GM18505 (cell line): ENCODE measurements around the gene IFT122.
A peak's percentile ranks its signal among the peaks of the same experiment; 100 is the strongest.
"Not testable (repeated sequence)": the region's sequence is repeated elsewhere in the genome, so short reads cannot be mapped to it uniquely, and the experiment has no call there.

Source experiments
- ATAC-seq: cut with Tn5 transposase; IDR thresholded peaks from one replicate; pipeline ENCODE4 v1.9.1; 2021; ENCODE audit not compliant: unreplicated experiment
- POLR2A ChIP-seq: IDR thresholded peaks from 4 replicates; pipeline ENCODE4 v1.6.1; 2011; ENCODE audit warnings: borderline replicate concordance; ENCODE audit not compliant: insufficient read depth, insufficient read length; ENCODE audit errors: extremely low read depth

IFT122 gene, protein sequence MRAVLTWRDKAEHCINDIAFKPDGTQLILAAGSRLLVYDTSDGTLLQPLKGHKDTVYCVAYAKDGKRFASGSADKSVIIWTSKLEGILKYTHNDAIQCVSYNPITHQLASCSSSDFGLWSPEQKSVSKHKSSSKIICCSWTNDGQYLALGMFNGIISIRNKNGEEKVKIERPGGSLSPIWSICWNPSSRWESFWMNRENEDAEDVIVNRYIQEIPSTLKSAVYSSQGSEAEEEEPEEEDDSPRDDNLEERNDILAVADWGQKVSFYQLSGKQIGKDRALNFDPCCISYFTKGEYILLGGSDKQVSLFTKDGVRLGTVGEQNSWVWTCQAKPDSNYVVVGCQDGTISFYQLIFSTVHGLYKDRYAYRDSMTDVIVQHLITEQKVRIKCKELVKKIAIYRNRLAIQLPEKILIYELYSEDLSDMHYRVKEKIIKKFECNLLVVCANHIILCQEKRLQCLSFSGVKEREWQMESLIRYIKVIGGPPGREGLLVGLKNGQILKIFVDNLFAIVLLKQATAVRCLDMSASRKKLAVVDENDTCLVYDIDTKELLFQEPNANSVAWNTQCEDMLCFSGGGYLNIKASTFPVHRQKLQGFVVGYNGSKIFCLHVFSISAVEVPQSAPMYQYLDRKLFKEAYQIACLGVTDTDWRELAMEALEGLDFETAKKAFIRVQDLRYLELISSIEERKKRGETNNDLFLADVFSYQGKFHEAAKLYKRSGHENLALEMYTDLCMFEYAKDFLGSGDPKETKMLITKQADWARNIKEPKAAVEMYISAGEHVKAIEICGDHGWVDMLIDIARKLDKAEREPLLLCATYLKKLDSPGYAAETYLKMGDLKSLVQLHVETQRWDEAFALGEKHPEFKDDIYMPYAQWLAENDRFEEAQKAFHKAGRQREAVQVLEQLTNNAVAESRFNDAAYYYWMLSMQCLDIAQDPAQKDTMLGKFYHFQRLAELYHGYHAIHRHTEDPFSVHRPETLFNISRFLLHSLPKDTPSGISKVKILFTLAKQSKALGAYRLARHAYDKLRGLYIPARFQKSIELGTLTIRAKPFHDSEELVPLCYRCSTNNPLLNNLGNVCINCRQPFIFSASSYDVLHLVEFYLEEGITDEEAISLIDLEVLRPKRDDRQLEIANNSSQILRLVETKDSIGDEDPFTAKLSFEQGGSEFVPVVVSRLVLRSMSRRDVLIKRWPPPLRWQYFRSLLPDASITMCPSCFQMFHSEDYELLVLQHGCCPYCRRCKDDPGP

DNA sequence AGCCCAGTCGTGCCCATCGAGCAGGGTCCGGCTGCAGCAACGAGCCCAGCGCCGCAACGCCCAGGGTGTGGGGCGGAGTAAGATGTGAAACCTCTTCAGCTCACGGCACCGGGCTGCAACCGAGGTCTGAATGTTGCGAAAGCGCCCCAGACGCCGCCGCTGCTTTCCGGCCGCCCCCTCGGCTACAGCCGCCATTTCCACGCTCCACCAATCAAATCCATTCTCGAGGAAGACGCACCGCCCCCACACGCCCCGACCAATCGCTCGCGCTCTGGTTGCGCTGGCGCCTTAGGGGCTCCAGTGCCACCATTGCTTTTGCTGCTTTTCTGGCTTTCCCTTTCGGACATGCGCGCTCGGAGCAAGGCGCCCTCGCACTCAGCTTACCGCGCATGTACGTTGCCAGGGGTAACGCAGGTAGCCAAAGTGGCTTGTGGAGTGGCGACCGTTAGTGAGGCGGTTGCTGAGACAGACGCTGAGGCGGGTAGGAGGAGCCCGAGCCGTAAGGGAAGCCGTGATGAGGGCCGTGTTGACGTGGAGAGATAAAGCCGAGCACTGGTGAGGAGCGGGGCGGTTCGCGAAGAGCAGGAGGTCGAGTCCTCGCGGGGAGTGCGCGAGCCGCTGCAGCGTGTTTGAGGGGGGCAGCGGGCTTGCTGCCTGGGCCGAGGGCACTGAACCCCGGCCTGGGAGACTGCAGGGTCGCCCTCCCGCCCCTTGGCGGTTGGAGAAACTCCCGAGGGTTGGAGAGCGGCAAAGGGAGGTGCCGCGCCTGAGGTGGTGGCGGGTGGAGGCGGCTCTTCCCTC, at the start of gene IFT122, which contains the start of gene MBD4:
TSS of gene IFT122 (plus strand) at position 408 of the 801 bp plus-strand sequence. CDS start at position 515, 107 bp downstream.
TSS of gene MBD4 (minus strand) at position 132 of the 801 bp plus-strand sequence. CDS start at position 17, 115 bp downstream.
- peak; percentile 82 for ATAC-seq
- peak; percentile 89 for TF ChIP-seq POLR2A

DNA sequence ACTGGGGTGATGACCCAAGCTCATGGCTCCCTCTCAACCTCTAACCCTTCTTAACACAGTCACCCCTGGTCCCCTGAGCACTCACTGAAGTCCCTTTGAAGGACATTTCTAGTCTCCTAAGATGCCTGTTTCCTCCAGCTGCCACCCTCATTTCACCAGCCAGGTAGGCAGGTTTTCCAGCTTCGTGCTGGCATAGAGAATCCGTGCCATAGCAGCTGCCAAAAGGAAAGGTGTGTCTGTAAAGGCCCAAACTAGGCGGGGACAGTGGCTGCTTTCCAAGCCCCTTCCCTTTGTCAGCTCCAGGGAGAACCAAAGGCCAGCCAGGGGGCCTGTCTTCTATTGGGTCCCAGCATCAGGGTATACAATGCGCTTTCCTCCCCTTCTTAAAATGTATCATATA, 48.4 kb upstream of the IFT122 start:
- not testable (repeated sequence) for ATAC-seq

DNA sequence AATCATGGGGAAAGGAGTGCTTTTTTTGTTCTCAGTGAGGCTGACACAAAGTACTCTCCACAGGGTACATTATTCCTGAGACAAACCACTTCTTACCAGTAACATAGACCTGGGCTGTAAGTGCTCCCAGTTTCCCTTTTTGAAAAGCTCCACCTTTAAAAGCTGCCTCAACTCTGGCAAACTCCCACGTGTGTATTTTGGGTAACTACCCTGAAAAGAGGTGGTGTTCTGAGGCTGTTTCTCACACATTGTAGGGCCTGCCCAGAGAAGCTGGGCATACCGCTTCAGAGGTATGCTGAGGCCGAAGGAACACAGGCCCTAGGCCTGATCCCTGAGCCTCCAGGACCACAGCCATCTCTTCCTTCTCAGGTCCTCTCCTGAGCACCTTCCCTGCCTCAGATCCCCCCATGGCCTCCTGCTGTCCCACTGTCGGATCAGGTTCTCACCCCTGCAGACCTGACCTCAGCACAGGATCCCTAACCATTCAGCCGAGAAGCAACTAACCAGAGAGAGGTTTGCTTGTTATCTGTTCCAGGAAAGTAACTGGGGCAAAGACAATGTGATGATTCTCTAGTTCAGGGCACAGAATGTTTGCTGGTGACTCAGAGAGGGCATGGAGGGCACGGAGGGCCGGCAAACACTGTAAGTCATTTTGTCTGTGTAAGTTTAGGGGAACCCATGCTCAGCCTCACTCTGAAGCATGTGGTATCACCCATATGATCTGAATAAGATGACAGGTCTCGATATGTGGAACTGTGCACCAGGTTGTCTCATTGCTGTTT, 47.7 kb upstream of the IFT122 start:
- ATAC-seq = not testable (repeated sequence)

DNA sequence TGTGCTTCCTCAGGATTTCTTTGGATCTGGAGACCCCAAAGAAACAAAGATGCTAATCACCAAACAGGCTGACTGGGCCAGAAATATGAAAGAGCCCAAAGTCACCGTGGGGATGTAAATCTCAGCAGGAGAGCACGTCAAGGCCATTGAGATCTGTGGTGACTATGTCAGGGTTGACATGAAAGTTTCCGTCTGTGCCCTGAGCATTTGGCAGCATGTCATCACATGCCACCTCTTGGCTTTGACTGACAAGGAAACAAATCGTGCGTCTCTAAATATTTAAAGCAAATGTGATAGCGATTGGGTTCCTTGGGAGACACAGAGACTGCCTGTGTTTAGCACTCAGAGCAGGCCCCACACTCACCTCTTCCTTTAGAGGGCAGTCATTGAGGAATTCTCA, 46.8 kb upstream of the IFT122 start:
- TF ChIP-seq POLR2A = no peak
- ATAC-seq = no peak

DNA sequence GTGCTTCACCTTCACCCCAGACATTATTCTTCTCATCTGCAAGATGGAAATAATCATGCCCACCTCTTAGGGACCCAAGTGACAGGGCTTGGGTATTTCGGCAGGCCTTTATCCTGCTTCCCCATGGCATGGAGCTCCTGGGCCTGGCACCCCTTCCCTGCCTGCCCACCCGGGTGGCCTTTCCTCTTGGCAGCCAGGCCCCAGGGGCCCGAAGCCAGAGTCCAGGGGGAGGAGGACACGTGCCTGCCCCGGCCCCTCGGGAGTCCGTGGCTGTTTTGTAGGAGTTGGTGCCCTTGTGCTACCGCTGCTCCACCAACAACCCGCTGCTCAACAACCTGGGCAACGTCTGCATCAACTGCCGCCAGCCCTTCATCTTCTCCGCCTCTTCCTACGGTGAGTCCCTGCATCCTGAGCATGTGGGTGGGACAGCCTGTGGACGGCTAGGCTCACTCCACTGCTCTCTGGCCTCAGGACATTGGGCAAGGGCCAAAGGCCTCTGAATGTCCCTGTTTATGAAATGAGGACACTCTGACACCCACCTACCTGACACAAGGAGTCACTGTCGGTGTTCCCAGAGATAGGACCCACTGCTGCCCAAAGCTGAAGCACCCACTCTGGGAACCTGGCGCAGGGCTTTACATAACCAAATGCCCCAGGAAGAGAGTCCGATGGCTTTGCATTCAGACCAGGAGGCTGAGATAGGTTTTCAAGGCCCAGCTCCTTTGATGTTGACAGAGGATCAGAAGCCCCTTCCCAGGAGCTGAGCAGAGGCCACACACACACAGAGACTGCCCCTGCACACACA, 46.1 kb upstream of the IFT122 start:
- not testable (repeated sequence) for ATAC-seq

DNA sequence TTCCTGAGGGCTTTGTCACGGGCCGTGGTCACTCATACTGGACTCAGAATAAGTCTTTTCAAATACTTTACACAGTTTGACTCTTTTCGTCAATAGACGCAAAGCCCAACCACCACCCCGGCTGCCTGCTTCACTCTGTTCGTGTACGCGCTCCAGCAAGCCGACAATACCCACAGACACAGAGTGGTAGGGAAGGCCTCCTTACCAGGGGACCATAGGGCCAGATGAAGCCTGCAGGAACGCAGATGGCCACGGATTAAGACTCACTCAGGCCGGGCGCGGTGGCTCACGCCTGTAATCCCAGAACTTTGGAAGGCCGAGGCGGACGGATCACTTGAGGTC, 41.2 kb upstream of the IFT122 start:
- no peak for TF ChIP-seq POLR2A
- ATAC-seq = no peak

DNA sequence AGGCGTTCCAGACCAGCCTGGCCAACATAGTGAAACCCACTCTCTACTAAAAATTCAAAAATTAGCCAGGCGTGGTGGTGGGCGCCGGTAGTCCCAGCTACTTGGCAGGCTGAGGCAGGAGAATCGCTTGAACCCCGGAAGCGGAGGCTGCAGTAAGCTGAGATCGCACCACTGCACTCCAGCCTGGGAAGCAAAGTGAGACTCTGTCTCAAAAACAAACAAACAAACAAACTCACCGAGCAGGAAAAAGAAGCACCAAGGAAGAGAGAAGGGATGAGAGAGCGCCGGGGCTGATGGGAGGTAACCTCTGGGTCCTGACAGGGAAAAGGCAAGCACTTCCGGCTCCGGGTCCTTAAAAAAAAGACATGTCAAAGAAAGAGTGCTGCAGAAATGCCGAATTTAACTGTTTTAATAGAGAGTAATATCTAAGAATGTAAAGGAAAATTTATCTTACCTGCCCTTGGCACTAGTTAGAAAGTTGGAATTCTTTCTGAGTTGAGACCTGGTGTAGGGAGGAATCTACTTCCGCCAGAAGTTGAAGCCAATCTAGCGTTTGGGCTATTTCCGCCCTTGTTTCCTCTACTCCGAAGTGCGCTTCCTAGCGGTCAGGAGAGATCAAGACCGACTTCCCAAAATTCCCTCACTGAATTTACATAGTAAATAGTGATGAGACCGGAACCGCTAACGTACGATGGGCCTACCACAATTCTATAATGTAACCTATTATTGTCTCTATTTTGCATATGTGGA, 40.7 kb upstream of the IFT122 start:
- peak; percentile 72 for ATAC-seq
- peak; percentile 47 for TF ChIP-seq POLR2A

DNA sequence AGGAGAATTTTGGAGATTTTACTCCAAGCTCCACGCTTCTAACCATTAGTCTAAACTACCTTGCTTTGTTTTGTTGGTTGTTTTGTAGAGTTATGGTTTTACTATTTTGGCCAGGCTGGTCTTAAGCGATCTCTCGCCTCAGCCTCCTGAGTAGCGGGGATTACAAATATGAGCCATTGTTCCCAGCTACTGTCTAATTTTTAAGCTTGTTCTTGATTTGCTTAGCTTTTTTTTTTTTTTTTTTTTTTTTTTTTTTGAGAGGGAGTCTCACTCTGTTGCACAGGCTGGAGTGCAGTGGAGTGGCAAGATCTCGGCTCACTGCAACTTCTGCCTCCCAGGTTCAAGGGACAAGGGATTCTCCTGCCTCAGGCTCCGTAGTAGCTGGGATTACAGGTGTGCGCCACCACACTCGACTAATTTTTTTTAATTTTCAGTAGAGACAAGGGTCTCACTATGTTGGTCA, 40.1 kb upstream of the IFT122 start:
- peak; percentile 19 for ATAC-seq
- TF ChIP-seq POLR2A = no peak

DNA sequence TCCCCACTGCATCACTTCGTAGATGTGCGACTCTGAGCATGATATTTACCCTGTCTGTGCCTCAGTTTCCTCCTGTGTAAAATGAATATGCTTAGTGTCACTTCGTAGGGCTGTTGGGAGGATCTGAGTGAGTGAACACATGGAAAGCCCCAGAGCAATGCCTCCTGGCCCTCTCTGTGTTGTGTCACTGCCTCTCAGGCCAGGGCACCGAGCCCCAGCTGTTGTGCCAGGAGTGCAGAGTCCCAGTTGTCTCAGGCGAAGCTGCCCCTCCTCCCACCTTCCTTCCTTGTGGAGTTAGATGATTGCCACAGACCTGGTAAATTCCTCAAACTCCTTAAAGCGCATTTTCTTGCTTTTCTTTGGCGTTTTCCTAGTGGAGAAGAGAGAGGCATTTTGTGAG, 37.8 kb upstream of the IFT122 start:
- no peak for TF ChIP-seq POLR2A

DNA sequence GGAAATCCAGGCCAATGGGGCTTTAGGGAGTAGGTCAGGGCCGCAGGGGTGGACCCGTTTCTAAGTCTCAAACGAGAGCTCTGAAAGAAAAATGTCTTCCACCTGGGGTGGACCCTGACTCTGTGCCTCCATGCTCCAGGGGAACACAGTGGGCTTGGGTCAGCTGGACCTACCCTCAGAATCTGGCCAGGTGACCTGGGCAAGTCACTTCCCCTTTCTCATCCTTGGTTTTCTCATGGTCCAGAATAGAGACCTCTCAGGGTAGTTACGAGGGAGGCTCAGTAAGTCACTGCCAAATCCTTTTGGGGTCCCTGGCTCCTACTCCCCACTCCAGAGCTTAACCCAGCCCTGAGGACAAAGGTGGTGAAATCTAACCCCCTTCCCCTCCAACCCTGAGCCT, 37.4 kb upstream of the IFT122 start:
- TF ChIP-seq POLR2A = no peak
- ATAC-seq = no peak

More for the DNA sequence above, 37.8 kb upstream of the IFT122 start:
- ATAC-seq = no peak

DNA sequence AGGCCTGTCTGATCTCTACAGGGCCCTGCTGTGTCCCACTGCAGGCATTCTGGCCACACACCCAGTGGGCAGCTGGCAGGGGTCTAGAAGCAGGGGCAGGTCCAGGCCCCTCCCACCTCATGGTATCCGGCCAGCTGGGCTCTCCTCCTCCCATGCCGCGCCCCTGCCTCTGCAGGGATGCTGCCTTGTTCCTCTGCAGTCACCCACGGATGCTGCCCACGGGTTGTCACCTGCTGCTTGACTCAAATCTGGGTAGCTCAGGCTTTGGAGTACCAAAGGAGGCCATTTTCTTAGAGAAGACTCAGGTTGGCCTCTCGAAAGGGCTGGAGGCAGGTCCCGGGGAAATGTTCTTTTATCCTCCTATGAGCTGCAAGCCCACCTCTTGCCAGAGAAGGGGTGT, 36.6 kb upstream of the IFT122 start:
- no peak for TF ChIP-seq POLR2A
- ATAC-seq = no peak
